H1 (cell line): ENCODE results near the gene TMED4. TPM values are rescaled to one million over a fixed set of nuclear protein-coding genes. Genes with fewer than 3 reads are reported as not detected.

ENCODE experiments used
- CTCF ChIA-PET: fragments of 300-600 bp; sonication (Branson Sonifier 250); formaldehyde crosslinking; loops from one replicate; lab custom pipeline; 2021; ENCODE audit not compliant: partially characterized antibody; lab: Charles Lee
- POLR2A ChIA-PET: fragments of 300-600 bp; sonication (Branson Sonifier 250); formaldehyde crosslinking; loops from one replicate; lab custom pipeline; 2021; ENCODE audit warnings: inconsistent platforms; ENCODE audit not compliant: partially characterized antibody; lab: Charles Lee
- DNase-seq, 2 experiments: peaks; one replicate each; pipeline versions ENCODE4 v3.0.0 to v3.0.0-alpha.2; 2010 to 2022; ENCODE audit warnings: low spot score in 2 of 2, low read depth in 1 of 2, mixed read lengths in 1 of 2
- FAIRE-seq: peaks from 2 replicates; lab custom pipeline; 2011; peaks lifted over from hg19 to GRCh38; lab: Jason Lieb, UNC
- H2AFZ ChIP-seq: 2 replicates; pipeline ENCODE4 v1.8.1; 2012; ENCODE audit warnings: low read length, inconsistent platforms
- H2AK5ac ChIP-seq: 2 replicates; pipeline ENCODE4 v1.6.1; 2013; ENCODE audit warnings: low read depth, low read length
- H2BK120ac ChIP-seq: replicated peaks from 2 replicates; pipeline ENCODE3; 2013; ENCODE audit warnings: low read depth, low read length, inconsistent platforms
- H2BK12ac ChIP-seq: 2 replicates; pipeline ENCODE4 v1.6.1; 2013; ENCODE audit warnings: low read depth, low read length
- H2BK15ac ChIP-seq: 2 replicates; pipeline ENCODE4 v1.6.1; 2013; ENCODE audit warnings: low read length
- H2BK20ac ChIP-seq: 2 replicates; pipeline ENCODE4 v1.6.1; 2013; ENCODE audit warnings: low read length
- H2BK5ac ChIP-seq: 2 replicates; pipeline ENCODE4 v1.6.1; 2013; ENCODE audit warnings: low read depth, low read length
- H3K14ac ChIP-seq: 2 replicates; pipeline ENCODE4 v1.6.1; 2013; ENCODE audit warnings: inconsistent platforms; ENCODE audit not compliant: insufficient read length
- H3K18ac ChIP-seq: 2 replicates; pipeline ENCODE4 v1.6.1; 2013; ENCODE audit warnings: low read length; ENCODE audit errors: extremely low read depth
- H3K23ac ChIP-seq: 2 replicates; pipeline ENCODE4 v1.6.1; 2013; ENCODE audit warnings: inconsistent platforms; ENCODE audit not compliant: insufficient read length
- H3K23me2 ChIP-seq: 2 replicates; pipeline ENCODE4 v1.6.1; 2013; ENCODE audit warnings: low read depth, low read length
- H3K27ac ChIP-seq: 2 replicates; pipeline ENCODE4 v1.6.1; 2011; ENCODE audit warnings: low read depth, low read length, inconsistent platforms
- H3K27me3 ChIP-seq, 4 experiments: replicated peaks in 1 of 4; 1 replicate in 1 of 4; 2 replicates in 3 of 4; pipeline versions ENCODE4 v1.6.1 to v1.8.1; 2011 to 2013; ENCODE audit warnings: low read length in 3 of 4, mild to moderate bottlenecking in 3 of 4, inconsistent platforms in 2 of 4, mixed read lengths in 2 of 4, moderate library complexity in 1 of 4; ENCODE audit not compliant: control insufficient read depth in 3 of 4, insufficient read depth in 3 of 4; ENCODE audit errors: extremely low read depth in 1 of 4
- H3K36me3 ChIP-seq, 4 experiments: 2 replicates each; pipeline versions ENCODE4 v1.6.1 to v1.8.1; 2011 to 2013; ENCODE audit warnings: mild to moderate bottlenecking in 4 of 4, low read length in 3 of 4, moderate library complexity in 2 of 4, control low read depth in 1 of 4, inconsistent platforms in 1 of 4; ENCODE audit not compliant: insufficient read depth in 4 of 4, control insufficient read depth in 2 of 4
- H3K4ac ChIP-seq: replicated peaks from 2 replicates; pipeline ENCODE3; 2013; ENCODE audit warnings: low read length, low read depth, mixed read lengths, inconsistent platforms; ENCODE audit not compliant: insufficient read length
- H3K4me1 ChIP-seq, 4 experiments: replicated peaks in 1 of 4; 1 replicate in 1 of 4; 2 replicates in 3 of 4; pipeline versions ENCODE4 v1.6.1 to v1.8.1; 2011 to 2013; ENCODE audit warnings: low read length in 3 of 4, inconsistent platforms in 2 of 4, mixed read lengths in 1 of 4; ENCODE audit not compliant: insufficient read depth in 4 of 4, control insufficient read depth in 3 of 4
- H3K4me2 ChIP-seq, 2 experiments: 2 replicates each; pipeline versions ENCODE4 v1.6.1 to v1.8.1; 2011 to 2013; ENCODE audit warnings: low read depth in 2 of 2, low read length in 2 of 2, control low read depth in 1 of 2, inconsistent platforms in 1 of 2, mild to moderate bottlenecking in 1 of 2; ENCODE audit not compliant: insufficient read depth in 1 of 2
- H3K4me3 ChIP-seq, 4 experiments: fragments of 200-600, 300-600 bp in 1 of 4; sonication (generic), shearing (Covaris generic), sonication (Bioruptor Twin) in 1 of 4; 2 replicates each; pipeline versions ENCODE4 v1.5.1 to v1.8.1; 2011 to 2016; ENCODE audit warnings: low read length in 4 of 4, low read depth in 3 of 4, control low read depth in 2 of 4, inconsistent platforms in 2 of 4, mild to moderate bottlenecking in 2 of 4, mixed read lengths in 1 of 4, moderate library complexity in 1 of 4; ENCODE audit not compliant: insufficient read depth in 2 of 4; ENCODE audit errors: extremely low read depth in 1 of 4
- H3K56ac ChIP-seq: replicated peaks from 2 replicates; pipeline ENCODE3; 2013; ENCODE audit warnings: low read depth, mild to moderate bottlenecking, mixed read lengths, low read length, inconsistent platforms; ENCODE audit not compliant: insufficient read length
- H3K79me1 ChIP-seq: 2 replicates; pipeline ENCODE4 v1.6.1; 2013; ENCODE audit warnings: low read depth, low read length, control low read depth
- H3K79me2 ChIP-seq, 2 experiments: 2 replicates each; pipeline versions ENCODE4 v1.6.1 to v1.8.1; 2012 to 2013; ENCODE audit warnings: low read length in 2 of 2, mild to moderate bottlenecking in 2 of 2, inconsistent platforms in 1 of 2; ENCODE audit not compliant: insufficient read depth in 2 of 2, control insufficient read depth in 1 of 2
- H3K9ac ChIP-seq, 4 experiments: replicated peaks in 1 of 4; 1 replicate in 1 of 4; 2 replicates in 3 of 4; pipeline versions ENCODE4 v1.6.1 to v1.8.1; 2011 to 2013; ENCODE audit warnings: low read depth in 3 of 4, low read length in 3 of 4, control low read depth in 2 of 4, mild to moderate bottlenecking in 2 of 4, moderate library complexity in 2 of 4, inconsistent platforms in 1 of 4; ENCODE audit errors: extremely low read depth in 1 of 4
- H3K9me3 ChIP-seq, 2 experiments: 2 replicates each; pipeline versions ENCODE4 v1.6.1 to v1.8.1; 2012 to 2013; ENCODE audit warnings: mild to moderate bottlenecking in 2 of 2, moderate library complexity in 2 of 2, control low read depth in 1 of 2, inconsistent platforms in 1 of 2, low read depth in 1 of 2, low read length in 1 of 2, mixed read lengths in 1 of 2; ENCODE audit not compliant: insufficient read depth in 2 of 2
- H4K20me1 ChIP-seq, 2 experiments: replicated peaks in 1 of 2; 2 replicates each; pipeline versions ENCODE3 to v1.8.1; 2011 to 2013; ENCODE audit warnings: inconsistent platforms in 2 of 2, low read length in 2 of 2, mild to moderate bottlenecking in 1 of 2; ENCODE audit not compliant: insufficient read depth in 2 of 2, control insufficient read depth in 1 of 2
- H4K5ac ChIP-seq: 2 replicates; pipeline ENCODE4 v1.6.1; 2013; ENCODE audit warnings: low read length, low read depth, mixed read lengths, inconsistent platforms; ENCODE audit not compliant: insufficient read length
- H4K8ac ChIP-seq: 2 replicates; pipeline ENCODE4 v1.8.0; 2013; ENCODE audit warnings: mild to moderate bottlenecking, moderate library complexity, low read length, inconsistent platforms; ENCODE audit not compliant: insufficient read depth; ENCODE audit errors: extremely low read depth
- H4K91ac ChIP-seq: replicated peaks from 2 replicates; pipeline ENCODE3; 2013; ENCODE audit warnings: low read length, mixed read lengths, inconsistent platforms; ENCODE audit not compliant: insufficient read length
- NRF1 ChIP-seq: IDR thresholded peaks from 2 replicates; pipeline ENCODE4 v1.6.1; 2011; ENCODE audit warnings: mild to moderate bottlenecking, low read depth, low read length, improper control_type of control experiment
- WGBS, 2 experiments: shearing (Covaris generic) in 1 of 2; methylation state at CpG; one replicate each; pipeline versions ENCODE4 v1.1.6 to v1.1.7; 2013 to 2015; ENCODE audit warnings: low lambda C conversion rate in 2 of 2, mixed read lengths in 2 of 2, inconsistent platforms in 1 of 2, low coverage in 1 of 2, missing lambda C conversion rate in 1 of 2; ENCODE audit not compliant: insufficient replicate concordance in 2 of 2, insufficient coverage in 1 of 2, insufficient read length in 1 of 2; ENCODE audit errors: extremely low coverage in 1 of 2, missing lambda C conversion rate in 1 of 2; 5-methylcytosine and 5-hydroxymethylcytosine counted together
- polyA plus RNA-seq, 7 experiments: library from polyadenylated mRNA; depleted of rRNA in 3 of 7; stranded (reverse) in 5 of 7; unstranded in 2 of 7; fragments of >200 nt in 5 of 7; fragments of 200-250 nt in 2 of 7; gene quantifications; 1 replicate in 5 of 7; 2 replicates in 1 of 7; 4 replicates in 1 of 7; pipeline versions ENCODE4 v1.2.1 to v1.2.3, GENCODE V29; 2011 to 2013; ENCODE audit warnings: missing spikeins in 2 of 7, mixed read lengths in 2 of 7
- total RNA-seq: library from RNA; stranded (reverse); fragmentation: NEBNext Ultra II Directional; extraction: Animal tissue kit (Norgen Biotek cat#: 25700); gene quantifications from 2 replicates; pipeline ENCODE4 v1.2.1, GENCODE V29; 2021
- TF ChIP-seq, protein P1 (sequence below), 3 experiments: IDR thresholded peaks; 1 replicate in 2 of 3; 2 replicates in 1 of 3; pipeline versions ENCODE4 v1.5.1 to v1.6.1; 2011; ENCODE audit warnings: low read length in 3 of 3, mild to moderate bottlenecking in 3 of 3, inconsistent platforms in 2 of 3, low read depth in 1 of 3, moderate library complexity in 1 of 3; ENCODE audit not compliant: insufficient read depth in 1 of 3; ENCODE audit errors: control extremely low read depth in 1 of 3

TMED4 gene
- total and polyA plus RNA-seq, 2 of the 8 experiments (the other 6 are each of a cell fraction or from before 2014, with no cell fraction given) = 44.9 to 76.7 TPM

DNA sequence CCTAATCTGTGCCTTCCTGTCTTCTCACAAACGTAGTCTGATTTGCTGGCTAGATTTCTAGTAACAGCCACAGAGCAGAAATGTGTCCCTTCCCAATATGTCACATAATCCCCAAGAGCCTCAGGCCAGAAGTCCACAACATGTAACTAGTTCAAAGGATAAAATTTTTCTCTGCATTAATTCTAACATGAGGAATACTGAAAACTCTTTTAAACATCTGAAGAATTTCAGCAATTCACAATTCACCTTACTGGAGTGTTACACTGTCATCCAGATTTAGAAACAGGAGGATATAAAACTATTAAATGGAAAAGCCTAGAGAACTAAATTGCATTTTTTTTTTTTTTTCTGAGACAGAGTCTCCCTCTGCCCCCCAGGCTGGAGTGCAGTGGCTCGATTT is 5.8 kb downstream of the TMED4 start:
- Histone ChIP-seq H3K4me1 (peaks cover 4 to 14% (median 6%) of the 10 kb centered on the region in 4 experiments; a peak in 5 of 7 replicates), H4K20me1 (peaks cover 0 to 4% of the 10 kb centered on the region in 2 experiments), H3K4ac (no peak overlapping the region), H3K79me1 (peaks cover 4% of the 10 kb centered on the region), H4K8ac (no peak overlapping the region), H3K23me2 (peaks cover 12% of the 10 kb centered on the region; the same call in 1 of the 2 replicates), H3K9ac (no peak overlapping the region), H4K5ac (no peak overlapping the region), H3K36me3 (peaks cover 23 to 43% (median 26%) of the 10 kb centered on the region in 4 experiments), H3K18ac (no peak overlapping the region), H3K23ac (no peak overlapping the region), H2BK20ac (no peak overlapping the region), H2AK5ac (no peak overlapping the region), H4K91ac (no peak overlapping the region), H3K79me2 (peaks cover 2 to 25% of the 10 kb centered on the region in 2 experiments; a peak in 3 of 4 replicates), H3K27me3 (no peaks in the 10 kb centered on the region), H3K56ac (no peak overlapping the region), H2BK15ac (no peak overlapping the region), H2BK5ac (no peak overlapping the region), H2BK12ac (no peak overlapping the region), H2AFZ (no peak overlapping the region), H3K9me3 (no peaks in the 10 kb centered on the region), H2BK120ac (no peak overlapping the region), H3K4me3 (no peak overlapping the region), H3K27ac (no peak overlapping the region), H3K14ac (no peak overlapping the region), H3K4me2 (no peak overlapping the region)
- FAIRE-seq (no peak), DNase-seq (no peak)
- ChIA-PET CTCF (interaction anchor here (0.8 to 2.8 kb wide), 3 partner anchors 11 to 40 kb away, joined by 4 to 23 read pairs (median 4); partner anchors contain the start of gene OGDH), POLR2A (interaction anchor here (1.2 kb wide), 1 partner anchor 272 kb away, joined by 4 read pairs; the partner anchor contains the start of gene H2AZ2)
- WGBS, 2 experiments = 92% methylated on average over 2 of the region's 2 CpGs; no CpG with 5 or more reads in 1 of the 2 experiments
- TF ChIP-seq, protein P1, sequence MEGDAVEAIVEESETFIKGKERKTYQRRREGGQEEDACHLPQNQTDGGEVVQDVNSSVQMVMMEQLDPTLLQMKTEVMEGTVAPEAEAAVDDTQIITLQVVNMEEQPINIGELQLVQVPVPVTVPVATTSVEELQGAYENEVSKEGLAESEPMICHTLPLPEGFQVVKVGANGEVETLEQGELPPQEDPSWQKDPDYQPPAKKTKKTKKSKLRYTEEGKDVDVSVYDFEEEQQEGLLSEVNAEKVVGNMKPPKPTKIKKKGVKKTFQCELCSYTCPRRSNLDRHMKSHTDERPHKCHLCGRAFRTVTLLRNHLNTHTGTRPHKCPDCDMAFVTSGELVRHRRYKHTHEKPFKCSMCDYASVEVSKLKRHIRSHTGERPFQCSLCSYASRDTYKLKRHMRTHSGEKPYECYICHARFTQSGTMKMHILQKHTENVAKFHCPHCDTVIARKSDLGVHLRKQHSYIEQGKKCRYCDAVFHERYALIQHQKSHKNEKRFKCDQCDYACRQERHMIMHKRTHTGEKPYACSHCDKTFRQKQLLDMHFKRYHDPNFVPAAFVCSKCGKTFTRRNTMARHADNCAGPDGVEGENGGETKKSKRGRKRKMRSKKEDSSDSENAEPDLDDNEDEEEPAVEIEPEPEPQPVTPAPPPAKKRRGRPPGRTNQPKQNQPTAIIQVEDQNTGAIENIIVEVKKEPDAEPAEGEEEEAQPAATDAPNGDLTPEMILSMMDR (IDR thresholded peaks at IDR 0.05; ENCODE audit: control extremely low read depth in 1 of 3, insufficient read depth in 1 of 3, low read depth in 1 of 3, low read length in 3 of 3) = no peak
- TF ChIP-seq NRF1 = no peak
